ENCODE data around the gene IGF2BP2.

DNA sequence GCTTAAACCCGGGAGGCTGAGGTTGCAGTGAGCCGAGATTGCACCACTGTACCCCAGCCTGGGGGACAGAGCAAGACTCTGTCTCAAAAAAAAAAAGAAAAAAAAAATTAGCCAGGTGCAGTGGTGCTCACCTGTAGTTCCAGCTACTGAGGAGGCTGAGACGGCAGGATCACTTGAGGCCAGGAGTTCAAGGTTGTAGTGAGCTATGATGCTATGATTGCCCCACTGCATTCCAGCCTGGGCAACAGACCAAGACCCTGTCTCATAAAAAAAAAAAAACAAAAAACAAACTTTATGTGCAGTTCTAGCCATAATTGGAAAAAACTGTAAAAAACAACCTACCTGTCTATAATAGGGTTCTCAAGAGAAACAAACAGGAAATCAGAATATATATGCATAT is 39.9 kb upstream of the IGF2BP2 start:
- TF ChIP-seq CTCF (CRISPR knock-in tag; IDR thresholded peaks at IDR 0.05): no peak
- TF ChIP-seq ZNF543 (CRISPR knock-in tag; IDR thresholded peaks at IDR 0.05): no peak
- TF ChIP-seq, protein P1, sequence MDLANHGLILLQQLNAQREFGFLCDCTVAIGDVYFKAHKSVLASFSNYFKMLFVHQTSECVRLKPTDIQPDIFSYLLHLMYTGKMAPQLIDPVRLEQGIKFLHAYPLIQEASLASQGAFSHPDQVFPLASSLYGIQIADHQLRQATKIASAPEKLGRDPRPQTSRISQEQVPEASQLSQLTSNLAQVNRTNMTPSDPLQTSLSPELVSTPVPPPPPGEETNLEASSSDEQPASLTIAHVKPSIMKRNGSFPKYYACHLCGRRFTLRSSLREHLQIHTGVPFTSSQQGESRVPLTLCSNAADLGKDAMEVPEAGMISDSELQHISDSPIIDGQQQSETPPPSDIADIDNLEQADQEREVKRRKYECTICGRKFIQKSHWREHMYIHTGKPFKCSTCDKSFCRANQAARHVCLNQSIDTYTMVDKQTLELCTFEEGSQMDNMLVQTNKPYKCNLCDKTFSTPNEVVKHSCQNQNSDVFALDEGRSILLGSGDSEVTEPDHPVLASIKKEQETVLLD (CRISPR knock-in tag; IDR thresholded peaks at IDR 0.05; ENCODE audit: low read depth): no peak
- TF ChIP-seq PREB (CRISPR knock-in tag; IDR thresholded peaks at IDR 0.05): no peak
- no peak for TF ChIP-seq BCLAF1 (IDR thresholded peaks at IDR 0.05)
- TF ChIP-seq ZNF792 (CRISPR knock-in tag; IDR thresholded peaks at IDR 0.05): no peak
- no peak for TF ChIP-seq FLYWCH1 (CRISPR knock-in tag; IDR thresholded peaks at IDR 0.05)
- no peak for TF ChIP-seq RBM39 (IDR thresholded peaks at IDR 0.05; ENCODE audit: low read depth, low read length, poor library complexity, severe bottlenecking)
- no peak for TF ChIP-seq AGO2 (optimal IDR thresholded peaks at IDR 0.05; ENCODE audit: low read depth, low read length)
